ENCODE measurements around the gene MRPS18B. TPM values are rescaled to one million over a fixed set of nuclear protein-coding genes. Genes with fewer than 3 reads are reported as not detected.

The MRPS18B gene
- total RNA-seq, 3 donors from 2014 or later = 42.1 to 70.8 (median 52.4) TPM

- peaks cover 9% of the 10 kb centered on the region for H3K36me3 ChIP-seq
- peaks cover 0 to 4% of the 10 kb centered on the region in 2 donors for H3K4me1 ChIP-seq
- DNase-seq (ENCODE audit: low spot score in 2 of 2) = peak; percentile 54 to 73
- intact Hi-C loops (cut with DNase I; ENCODE audit: low total_unique reads) = no loop called here
- H3K9me3 ChIP-seq = no peaks in the 10 kb centered on the region
- H3K27ac ChIP-seq = peak overlapping the region; percentile 87 to 93
- TF ChIP-seq POLR2AphosphoS5 (IDR thresholded peaks at IDR 0.05) (peak in 1 of 3 donors; percentile 5), CTCF (IDR thresholded peaks at IDR 0.05) (no peak)
- no peaks in the 10 kb centered on the region for H3K27me3 ChIP-seq
- peak overlapping the region; percentile 70 to 90 (median 89) for H3K4me3 ChIP-seq
Measured at GRCh38 chr6:30647242-30648116, 29.8 kb downstream of the MRPS18B start.

DNA sequence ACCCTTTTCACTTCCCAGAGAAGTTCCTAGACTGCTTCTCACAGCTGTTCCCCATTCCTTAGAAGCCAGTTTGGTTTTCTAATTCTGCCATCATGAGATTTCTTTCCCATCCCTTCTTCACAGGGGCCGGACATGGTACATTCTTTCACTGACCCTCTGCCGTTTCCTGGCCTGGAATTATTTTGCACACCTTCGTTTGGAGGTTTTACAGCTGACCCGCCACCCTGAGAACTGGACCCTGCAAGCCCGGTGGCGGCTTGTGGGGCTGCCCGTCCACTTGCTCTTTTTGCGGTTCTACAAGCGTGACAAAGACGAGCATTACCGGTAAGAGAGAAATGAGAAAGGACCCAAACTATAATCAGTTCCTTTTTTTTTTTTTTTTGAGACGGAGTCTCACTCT, 33.5 kb downstream of the MRPS18B start:
- H3K36me3 ChIP-seq = peaks cover 30% of the 10 kb centered on the region

DNA sequence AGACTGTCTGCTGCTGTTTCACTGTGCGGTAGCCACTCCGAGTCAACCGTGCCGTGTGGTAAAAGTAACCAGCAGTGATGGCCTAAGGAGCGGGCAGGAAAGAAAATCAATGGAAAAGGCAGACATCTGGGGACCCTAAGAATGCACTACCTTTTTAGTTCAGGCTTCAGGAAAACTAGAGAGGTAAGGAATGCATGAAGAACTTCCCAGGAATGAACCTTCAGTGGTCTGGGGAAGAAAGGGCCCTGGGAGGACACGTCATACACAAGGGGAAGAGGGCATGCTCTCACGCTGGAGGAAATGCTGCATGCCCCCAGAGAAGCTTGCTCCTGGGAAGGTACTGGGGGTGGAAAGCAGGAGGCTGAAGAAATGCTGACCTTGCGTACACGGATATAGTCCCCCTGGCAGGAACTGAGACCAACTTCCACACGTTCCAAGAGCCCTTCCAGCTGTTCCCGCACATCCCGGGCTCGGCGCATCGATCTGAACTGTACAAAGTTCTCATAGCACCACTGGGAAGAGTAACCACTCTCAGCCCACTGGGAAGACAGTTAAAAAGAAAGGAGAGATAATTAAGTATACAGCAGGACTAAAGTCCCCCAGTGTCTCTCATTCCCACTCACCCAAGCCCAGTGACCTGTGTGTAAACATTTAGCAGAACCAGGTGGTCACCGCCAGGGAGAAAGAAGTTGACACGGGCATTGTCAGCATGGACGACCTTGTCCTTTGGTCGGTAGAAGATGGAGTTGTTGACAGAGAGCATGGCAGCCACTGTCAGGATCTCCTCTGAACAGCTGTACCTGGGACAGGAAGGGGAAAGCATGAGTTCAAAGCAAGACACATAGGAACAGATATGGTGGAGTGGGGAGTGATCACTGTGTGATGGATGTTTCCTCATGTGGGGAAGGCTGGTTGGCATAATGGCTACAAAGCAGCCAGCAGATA, 37.4 kb downstream of the MRPS18B start:
- Histone ChIP-seq H3K27me3 (no peaks in the 10 kb centered on the region), H3K4me1 (no peaks in the 10 kb centered on the region), H3K9me3 (no peaks in the 10 kb centered on the region), H3K36me3 (peaks cover 30% of the 10 kb centered on the region), H3K4me3 (no peak overlapping the region), H3K27ac (no peak overlapping the region)
- DNase-seq (ENCODE audit: low spot score in 2 of 2) = no peak
- no peak for TF ChIP-seq POLR2A (IDR thresholded peaks at IDR 0.05)
- intact Hi-C loops (cut with DNase I; ENCODE audit: low total_unique reads) = no loop called here

More for the DNA sequence above, 33.5 kb downstream of the MRPS18B start:
- no peaks in the 10 kb centered on the region for H3K27me3 ChIP-seq
- H3K4me1 ChIP-seq = peaks cover 0 to 4% of the 10 kb centered on the region in 2 donors
- H3K9me3 ChIP-seq = no peaks in the 10 kb centered on the region
- H3K4me3 ChIP-seq = no peak overlapping the region
- no peak overlapping the region for H3K27ac ChIP-seq
- DNase-seq (ENCODE audit: low spot score in 2 of 2) = no peak
- intact Hi-C loops (cut with DNase I; ENCODE audit: low total_unique reads) = no loop called here
- TF ChIP-seq CTCF (IDR thresholded peaks at IDR 0.05) (no peak), POLR2AphosphoS5 (IDR thresholded peaks at IDR 0.05) (no peak)

DNA sequence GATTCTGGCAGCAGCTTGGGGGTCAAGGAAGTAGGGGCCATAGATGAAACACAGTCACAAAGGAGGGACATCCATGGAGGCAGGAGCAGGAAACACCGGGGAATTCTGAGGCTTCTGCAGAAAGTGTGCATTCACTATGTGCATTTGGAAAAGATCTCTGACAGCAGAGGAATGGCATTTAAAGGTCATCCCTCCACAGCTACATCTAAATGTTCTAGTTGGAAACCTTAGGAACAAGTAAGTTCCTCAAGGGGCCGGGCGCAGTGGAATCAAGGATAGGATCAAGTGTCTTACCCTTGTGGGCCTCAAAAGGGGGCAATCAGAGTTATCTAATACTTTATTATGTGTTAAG, 38.1 kb downstream of the MRPS18B start:
- H3K27me3 ChIP-seq = no peaks in the 10 kb centered on the region
- no peak overlapping the region for H3K27ac ChIP-seq
- H3K4me1 ChIP-seq = no peaks in the 10 kb centered on the region
- no peak overlapping the region for H3K4me3 ChIP-seq
- TF ChIP-seq POLR2AphosphoS5 (IDR thresholded peaks at IDR 0.05) (no peak), CTCF (IDR thresholded peaks at IDR 0.05) (no peak), POLR2A (IDR thresholded peaks at IDR 0.05) (no peak)
- peaks cover 30% of the 10 kb centered on the region for H3K36me3 ChIP-seq
- intact Hi-C loops (cut with DNase I; ENCODE audit: low total_unique reads) = no loop called here
- no peaks in the 10 kb centered on the region for H3K9me3 ChIP-seq
- DNase-seq (ENCODE audit: low spot score in 2 of 2) = no peak

- no peak overlapping the region for H3K4me3 ChIP-seq
- no peak overlapping the region for H3K27ac ChIP-seq
- no peaks in the 10 kb centered on the region for H3K4me1 ChIP-seq
- TF ChIP-seq CTCF (IDR thresholded peaks at IDR 0.05) (no peak), POLR2AphosphoS5 (IDR thresholded peaks at IDR 0.05) (no peak), POLR2A (IDR thresholded peaks at IDR 0.05) (no peak)
- H3K27me3 ChIP-seq = no peaks in the 10 kb centered on the region
- H3K9me3 ChIP-seq = no peaks in the 10 kb centered on the region
- intact Hi-C loops (cut with DNase I; ENCODE audit: low total_unique reads) = no loop called here
- peaks cover 24% of the 10 kb centered on the region for H3K36me3 ChIP-seq
- no peak for DNase-seq (ENCODE audit: low spot score in 2 of 2)
Measured at GRCh38 chr6:30656513-30656912, 38.9 kb downstream of the MRPS18B start.
